ENCODE data around the gene DDAH1.

DNA sequence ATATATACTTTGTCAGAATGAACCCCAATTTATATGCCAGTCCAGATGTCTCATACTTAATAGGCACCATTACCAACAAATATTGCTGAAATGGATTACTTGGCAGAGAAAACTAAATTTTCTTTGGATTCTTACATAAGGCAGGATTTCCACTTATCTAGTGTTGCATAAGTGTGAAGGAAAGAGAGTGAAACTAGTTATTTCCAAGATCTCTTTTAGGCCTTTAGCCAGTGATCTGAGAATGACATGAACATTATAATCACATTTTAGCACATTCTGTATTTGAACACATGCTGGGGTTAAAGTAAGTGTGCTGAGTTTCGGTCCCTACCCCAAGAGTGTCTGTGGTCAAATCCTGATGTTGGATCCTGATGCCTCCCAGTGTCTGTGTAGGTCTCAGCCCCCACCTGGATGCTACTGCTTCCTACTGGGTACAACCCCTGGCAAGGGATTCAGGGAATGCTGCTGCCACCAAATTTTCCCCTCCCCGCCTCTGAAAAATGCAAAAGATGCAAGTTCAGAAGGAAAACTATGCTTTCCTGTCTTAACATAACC is 11.2 kb downstream of the DDAH1 start:
- no peak for TF ChIP-seq TAF1 (IDR thresholded peaks at IDR 0.05; ENCODE audit: borderline replicate concordance, low read depth, low read length)
- no peak for TF ChIP-seq POLR2AphosphoS5 (IDR thresholded peaks at IDR 0.05; ENCODE audit: low read depth, low read length)
